ENCODE data around the gene NECTIN2. TPM values are rescaled to one million over a fixed set of nuclear protein-coding genes. Genes with fewer than 3 reads are reported as not detected.

Gene NECTIN2
- total and polyA plus RNA-seq, 2 experiments from 2014 or later = 60.5 to 71.7 TPM

- Histone ChIP-seq H3K27me3 (replicated peaks; ENCODE audit: insufficient read depth) (no peaks in the 10 kb centered on the region), H3K4me3 (no peak overlapping the region), H3K4me2 (ENCODE audit: unreplicated experiment) (no peak overlapping the region), H2AFZ (no peak overlapping the region), H3K79me2 (ENCODE audit: insufficient read depth) (peaks cover 49% of the 10 kb centered on the region), H3K9me3 (ENCODE audit: low read depth) (no peaks in the 10 kb centered on the region), H3K27ac (no peak overlapping the region), H4K20me1 (ENCODE audit: insufficient read depth) (no peaks in the 10 kb centered on the region), H3F3A (ENCODE audit: insufficient read depth) (peaks cover 13% of the 10 kb centered on the region), H3K4me1 (ENCODE audit: insufficient read depth) (peaks cover 9% of the 10 kb centered on the region), H3K9ac (0 out of 2 replicates have a peak overlapping the region, but pooled peaks have one; percentile 87), H3K36me3 (ENCODE audit: low read depth) (no peaks in the 10 kb centered on the region), H3K9me2 (ENCODE audit: insufficient read depth) (no peaks in the 10 kb centered on the region)
- WGBS, 2 experiments (ENCODE audit: low coverage in 1 of 2, low lambda C conversion rate in 2 of 2, missing lambda C conversion rate in 2 of 2) = 85% methylated on average over 17 to 18 of the region's 18 CpGs
- in situ Hi-C loops (cut with MboI) = no loop called here
- TF ChIP-seq EZH2phosphoT487 (IDR thresholded peaks at IDR 0.05; ENCODE audit: insufficient read depth, low read depth) = no peak
- TF ChIP-seq EZH2 (IDR thresholded peaks at IDR 0.05; ENCODE audit: insufficient read depth, poor library complexity, severe bottlenecking) = no peak
- DNase-seq = no peak
These were observed 47.4 kb downstream of the NECTIN2 start for GRCh38 chr19:44893332-44894051.

GRCh38 chr19:44894052-44894400 is 47.9 kb downstream of the NECTIN2 start:
- Histone ChIP-seq H2AFZ (no peak overlapping the region), H3K9ac (no peak overlapping the region), H3K4me1 (ENCODE audit: insufficient read depth) (peaks cover 9% of the 10 kb centered on the region), H3F3A (ENCODE audit: insufficient read depth) (peaks cover 12% of the 10 kb centered on the region), H3K9me2 (ENCODE audit: insufficient read depth) (no peaks in the 10 kb centered on the region), H3K4me3 (no peak overlapping the region), H3K9me3 (ENCODE audit: low read depth) (no peaks in the 10 kb centered on the region), H4K20me1 (ENCODE audit: insufficient read depth) (no peaks in the 10 kb centered on the region), H3K36me3 (ENCODE audit: low read depth) (no peaks in the 10 kb centered on the region), H3K27me3 (replicated peaks; ENCODE audit: insufficient read depth) (no peaks in the 10 kb centered on the region), H3K27ac (no peak overlapping the region), H3K79me2 (ENCODE audit: insufficient read depth) (peaks cover 49% of the 10 kb centered on the region), H3K4me2 (ENCODE audit: unreplicated experiment) (no peak overlapping the region)
- 87 to 90% methylated on average over 4 to 6 of the region's 6 CpGs for WGBS, 2 experiments (ENCODE audit: low coverage in 1 of 2, low lambda C conversion rate in 2 of 2, missing lambda C conversion rate in 2 of 2)
- in situ Hi-C loops (cut with MboI) = no loop called here
- TF ChIP-seq EZH2 (IDR thresholded peaks at IDR 0.05; ENCODE audit: insufficient read depth, poor library complexity, severe bottlenecking) (no peak), EZH2phosphoT487 (IDR thresholded peaks at IDR 0.05; ENCODE audit: insufficient read depth, low read depth) (no peak)
- DNase-seq = peak; percentile 22

GRCh38 chr19:44894946-44895345 is 48.8 kb downstream of the NECTIN2 start:
- no peaks in the 10 kb centered on the region for H3K9me3 ChIP-seq (ENCODE audit: low read depth)
- no peak overlapping the region for H3K9ac ChIP-seq
- H3K79me2 ChIP-seq (ENCODE audit: insufficient read depth) = peaks cover 49% of the 10 kb centered on the region
- H3K4me3 ChIP-seq = no peak overlapping the region
- no peak overlapping the region for H2AFZ ChIP-seq
- WGBS, 2 experiments (ENCODE audit: low coverage in 1 of 2, low lambda C conversion rate in 2 of 2, missing lambda C conversion rate in 2 of 2) = 71 to 78% methylated on average over 9 of the region's 9 CpGs
- H3K27ac ChIP-seq = no peak overlapping the region
- no peak overlapping the region for H3K4me2 ChIP-seq (ENCODE audit: unreplicated experiment)
- H3F3A ChIP-seq (ENCODE audit: insufficient read depth) = peaks cover 2% of the 10 kb centered on the region
- H3K4me1 ChIP-seq (ENCODE audit: insufficient read depth) = peaks cover 5% of the 10 kb centered on the region
- H3K27me3 ChIP-seq (replicated peaks; ENCODE audit: insufficient read depth) = no peaks in the 10 kb centered on the region
- no peaks in the 10 kb centered on the region for H4K20me1 ChIP-seq (ENCODE audit: insufficient read depth)
- TF ChIP-seq EZH2 (IDR thresholded peaks at IDR 0.05; ENCODE audit: insufficient read depth, poor library complexity, severe bottlenecking) (no peak), EZH2phosphoT487 (IDR thresholded peaks at IDR 0.05; ENCODE audit: insufficient read depth, low read depth) (no peak)
- no peak for DNase-seq
- no peaks in the 10 kb centered on the region for H3K36me3 ChIP-seq (ENCODE audit: low read depth)
- in situ Hi-C loops (cut with MboI) = no loop called here
- H3K9me2 ChIP-seq (ENCODE audit: insufficient read depth) = no peaks in the 10 kb centered on the region

GRCh38 chr19:44897835-44898234 is 51.7 kb downstream of the NECTIN2 start:
- no peak overlapping the region for H3K27ac ChIP-seq
- H3K4me1 ChIP-seq (ENCODE audit: insufficient read depth) = no peaks in the 10 kb centered on the region; the same call in 1 of the 2 replicates
- H3K9me3 ChIP-seq (ENCODE audit: low read depth) = no peaks in the 10 kb centered on the region
- peak; percentile 10 for DNase-seq
- in situ Hi-C loops (cut with MboI) = no loop called here
- H3K4me2 ChIP-seq (ENCODE audit: unreplicated experiment) = no peak overlapping the region
- H3K27me3 ChIP-seq (replicated peaks; ENCODE audit: insufficient read depth) = no peaks in the 10 kb centered on the region
- no peaks in the 10 kb centered on the region for H4K20me1 ChIP-seq (ENCODE audit: insufficient read depth)
- peaks cover 31% of the 10 kb centered on the region for H3K79me2 ChIP-seq (ENCODE audit: insufficient read depth)
- H2AFZ ChIP-seq = no peak overlapping the region
- WGBS, 2 experiments (ENCODE audit: low coverage in 1 of 2, low lambda C conversion rate in 2 of 2, missing lambda C conversion rate in 2 of 2) = 81 to 82% methylated on average over 7 to 8 of the region's 8 CpGs
- no peak for TF ChIP-seq EZH2 (IDR thresholded peaks at IDR 0.05; ENCODE audit: insufficient read depth, poor library complexity, severe bottlenecking)
- no peak for TF ChIP-seq EZH2phosphoT487 (IDR thresholded peaks at IDR 0.05; ENCODE audit: insufficient read depth, low read depth)
- no peaks in the 10 kb centered on the region for H3F3A ChIP-seq (ENCODE audit: insufficient read depth)
- H3K9ac ChIP-seq = no peak overlapping the region
- no peaks in the 10 kb centered on the region for H3K9me2 ChIP-seq (ENCODE audit: insufficient read depth)
- no peaks in the 10 kb centered on the region; the same call in 1 of the 2 replicates for H3K36me3 ChIP-seq (ENCODE audit: low read depth)
- no peak overlapping the region for H3K4me3 ChIP-seq

All from GM23248 (cell line).